HL-60 (cell line): Measurements from ENCODE around the gene PPP1R3E.
A peak's percentile ranks its signal among the peaks of the same experiment; 100 is the strongest.

Experiments
- DNase-seq, 2 experiments: peaks; one replicate each; pipeline ENCODE4 v3.0.0-alpha.2; 2010 to 2020; ENCODE audit warnings: low read depth in 1 of 2, low spot score in 1 of 2
- H3K27ac ChIP-seq: fragments of 250-450 bp; sonication (Bioruptor Pico); replicated peaks from 2 replicates; pipeline ENCODE4 v1.5.1; 2020; ENCODE audit warnings: mild to moderate bottlenecking, moderate library complexity
- H3K27me3 ChIP-seq: fragments of 250-450 bp; sonication (Bioruptor Pico); 2 replicates; pipeline ENCODE4 v1.5.1; 2021; ENCODE audit warnings: mild to moderate bottlenecking, moderate library complexity; ENCODE audit not compliant: insufficient read depth, poor library complexity, severe bottlenecking
- H3K4me3 ChIP-seq: replicated peaks from 2 replicates; pipeline ENCODE4 v1.5.1; 2011; ENCODE audit warnings: mild to moderate bottlenecking, control low read depth, low read length; ENCODE audit not compliant: insufficient read depth
- GABPA ChIP-seq: IDR thresholded peaks from 2 replicates; pipeline ENCODE4 v1.6.1; 2012; ENCODE audit warnings: low read depth
- POLR2AphosphoS5 ChIP-seq: IDR thresholded peaks from 2 replicates; pipeline ENCODE4 v1.6.1; 2012; ENCODE audit warnings: low read depth
- SPI1 ChIP-seq: IDR thresholded peaks from 2 replicates; pipeline ENCODE4 v1.6.1; 2012; ENCODE audit warnings: low read depth, mild to moderate bottlenecking, borderline replicate concordance
- TF ChIP-seq, protein P1 (sequence below): IDR thresholded peaks from 2 replicates; pipeline ENCODE4 v1.6.1; 2012; ENCODE audit warnings: low read depth; ENCODE audit not compliant: insufficient replicate concordance
- TF ChIP-seq, protein P2 (sequence below): IDR thresholded peaks from one replicate; pipeline ENCODE4 v1.5.1; 2011; ENCODE audit warnings: low read length, control low read depth, inconsistent platforms; ENCODE audit not compliant: insufficient read depth

The PPP1R3E gene

DNA sequence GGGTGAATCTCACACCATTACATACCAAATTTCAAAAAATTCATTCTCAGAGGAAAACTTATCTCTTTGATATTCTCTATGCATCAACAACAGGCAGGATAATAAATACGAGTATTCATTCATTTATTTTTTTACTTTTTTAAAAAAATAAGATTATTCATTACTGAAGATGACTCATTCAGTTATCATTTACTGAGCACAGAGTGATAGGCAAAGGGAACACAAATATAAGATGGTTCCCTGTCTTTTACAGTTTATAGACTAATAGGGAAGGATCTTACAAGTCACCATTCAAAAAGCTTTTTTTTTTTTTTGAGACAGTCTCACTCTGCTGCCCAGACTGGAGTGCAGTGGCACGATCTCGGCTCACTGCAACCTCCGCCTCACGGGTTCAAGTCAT is 13.6 kb upstream of the PPP1R3E start:
- H3K27me3 ChIP-seq = no peaks in the 10 kb centered on the region
- no peak for DNase-seq
- TF ChIP-seq POLR2AphosphoS5 (no peak), GABPA (no peak), SPI1 (no peak)
- TF ChIP-seq, protein P1, sequence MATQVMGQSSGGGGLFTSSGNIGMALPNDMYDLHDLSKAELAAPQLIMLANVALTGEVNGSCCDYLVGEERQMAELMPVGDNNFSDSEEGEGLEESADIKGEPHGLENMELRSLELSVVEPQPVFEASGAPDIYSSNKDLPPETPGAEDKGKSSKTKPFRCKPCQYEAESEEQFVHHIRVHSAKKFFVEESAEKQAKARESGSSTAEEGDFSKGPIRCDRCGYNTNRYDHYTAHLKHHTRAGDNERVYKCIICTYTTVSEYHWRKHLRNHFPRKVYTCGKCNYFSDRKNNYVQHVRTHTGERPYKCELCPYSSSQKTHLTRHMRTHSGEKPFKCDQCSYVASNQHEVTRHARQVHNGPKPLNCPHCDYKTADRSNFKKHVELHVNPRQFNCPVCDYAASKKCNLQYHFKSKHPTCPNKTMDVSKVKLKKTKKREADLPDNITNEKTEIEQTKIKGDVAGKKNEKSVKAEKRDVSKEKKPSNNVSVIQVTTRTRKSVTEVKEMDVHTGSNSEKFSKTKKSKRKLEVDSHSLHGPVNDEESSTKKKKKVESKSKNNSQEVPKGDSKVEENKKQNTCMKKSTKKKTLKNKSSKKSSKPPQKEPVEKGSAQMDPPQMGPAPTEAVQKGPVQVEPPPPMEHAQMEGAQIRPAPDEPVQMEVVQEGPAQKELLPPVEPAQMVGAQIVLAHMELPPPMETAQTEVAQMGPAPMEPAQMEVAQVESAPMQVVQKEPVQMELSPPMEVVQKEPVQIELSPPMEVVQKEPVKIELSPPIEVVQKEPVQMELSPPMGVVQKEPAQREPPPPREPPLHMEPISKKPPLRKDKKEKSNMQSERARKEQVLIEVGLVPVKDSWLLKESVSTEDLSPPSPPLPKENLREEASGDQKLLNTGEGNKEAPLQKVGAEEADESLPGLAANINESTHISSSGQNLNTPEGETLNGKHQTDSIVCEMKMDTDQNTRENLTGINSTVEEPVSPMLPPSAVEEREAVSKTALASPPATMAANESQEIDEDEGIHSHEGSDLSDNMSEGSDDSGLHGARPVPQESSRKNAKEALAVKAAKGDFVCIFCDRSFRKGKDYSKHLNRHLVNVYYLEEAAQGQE = no peak
- TF ChIP-seq, protein P2, sequence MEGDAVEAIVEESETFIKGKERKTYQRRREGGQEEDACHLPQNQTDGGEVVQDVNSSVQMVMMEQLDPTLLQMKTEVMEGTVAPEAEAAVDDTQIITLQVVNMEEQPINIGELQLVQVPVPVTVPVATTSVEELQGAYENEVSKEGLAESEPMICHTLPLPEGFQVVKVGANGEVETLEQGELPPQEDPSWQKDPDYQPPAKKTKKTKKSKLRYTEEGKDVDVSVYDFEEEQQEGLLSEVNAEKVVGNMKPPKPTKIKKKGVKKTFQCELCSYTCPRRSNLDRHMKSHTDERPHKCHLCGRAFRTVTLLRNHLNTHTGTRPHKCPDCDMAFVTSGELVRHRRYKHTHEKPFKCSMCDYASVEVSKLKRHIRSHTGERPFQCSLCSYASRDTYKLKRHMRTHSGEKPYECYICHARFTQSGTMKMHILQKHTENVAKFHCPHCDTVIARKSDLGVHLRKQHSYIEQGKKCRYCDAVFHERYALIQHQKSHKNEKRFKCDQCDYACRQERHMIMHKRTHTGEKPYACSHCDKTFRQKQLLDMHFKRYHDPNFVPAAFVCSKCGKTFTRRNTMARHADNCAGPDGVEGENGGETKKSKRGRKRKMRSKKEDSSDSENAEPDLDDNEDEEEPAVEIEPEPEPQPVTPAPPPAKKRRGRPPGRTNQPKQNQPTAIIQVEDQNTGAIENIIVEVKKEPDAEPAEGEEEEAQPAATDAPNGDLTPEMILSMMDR = no peak
- no peak overlapping the region for H3K4me3 ChIP-seq
- H3K27ac ChIP-seq = no peak overlapping the region

DNA sequence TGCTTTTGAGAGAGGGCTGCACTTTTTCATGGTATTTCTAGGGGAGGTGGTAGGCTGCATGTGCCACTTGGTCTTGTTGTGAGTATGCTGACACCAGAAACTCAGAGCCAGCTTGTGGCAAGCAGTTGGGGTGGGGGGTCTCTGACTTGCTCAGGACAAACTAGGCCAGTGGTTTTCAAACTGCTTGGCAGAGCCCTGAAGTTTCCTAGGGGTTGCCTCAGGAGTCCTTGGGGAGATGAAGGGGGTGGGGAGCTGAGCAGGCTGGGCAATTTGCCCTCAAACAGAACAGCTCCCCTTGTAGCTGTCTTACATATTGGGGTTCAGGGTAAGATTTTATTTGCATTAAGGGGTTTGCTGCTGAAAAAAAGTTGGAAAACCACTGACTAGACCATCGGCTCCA is 7.9 kb upstream of the PPP1R3E start:
- H3K27me3 ChIP-seq = no peaks in the 10 kb centered on the region
- TF ChIP-seq, protein P2 = no peak
- TF ChIP-seq GABPA = no peak
- TF ChIP-seq SPI1 = no peak
- TF ChIP-seq POLR2AphosphoS5 = no peak
- TF ChIP-seq, protein P1 = no peak
- DNase-seq = no peak
- no peak overlapping the region for H3K27ac ChIP-seq
- H3K4me3 ChIP-seq = no peak overlapping the region

DNA sequence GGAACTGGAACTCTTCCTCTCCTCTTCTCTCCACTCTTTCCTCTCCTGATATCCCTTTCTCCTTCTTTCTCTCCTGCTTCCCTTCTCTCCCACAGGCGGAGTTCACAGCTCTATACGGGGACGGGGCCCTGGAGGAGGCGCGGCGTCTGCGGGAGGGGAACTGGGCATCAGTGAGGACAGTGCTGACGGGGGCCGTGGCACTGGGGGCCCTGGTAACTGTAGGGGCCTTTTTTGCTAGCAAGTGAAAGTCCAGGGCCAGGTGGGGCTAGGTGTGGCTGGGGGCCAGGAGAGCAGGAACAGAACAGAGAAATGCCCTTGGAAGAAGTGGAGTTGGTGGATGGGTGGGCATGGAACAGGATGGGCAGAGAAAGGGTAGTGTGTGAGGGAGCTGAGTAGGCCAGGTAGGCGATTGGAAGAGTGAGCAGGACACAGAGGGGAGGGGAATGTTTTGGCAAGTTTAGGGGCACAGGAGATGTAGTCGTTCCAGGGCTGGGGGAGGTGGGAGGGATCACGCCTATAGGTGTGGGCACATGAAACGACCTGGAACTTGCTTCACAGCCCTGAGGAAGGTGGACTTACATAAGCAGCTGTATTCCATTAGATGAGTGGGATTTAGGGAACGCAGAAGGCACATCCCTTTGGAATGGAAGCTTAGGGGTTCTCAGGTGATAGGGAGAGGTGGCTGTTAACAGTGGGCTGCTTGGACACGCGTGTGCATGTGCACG is 6.2 kb upstream of the PPP1R3E start:
- no peak for DNase-seq
- H3K4me3 ChIP-seq = no peak overlapping the region
- H3K27me3 ChIP-seq = no peaks in the 10 kb centered on the region
- no peak for TF ChIP-seq GABPA
- H3K27ac ChIP-seq = no peak overlapping the region

DNA sequence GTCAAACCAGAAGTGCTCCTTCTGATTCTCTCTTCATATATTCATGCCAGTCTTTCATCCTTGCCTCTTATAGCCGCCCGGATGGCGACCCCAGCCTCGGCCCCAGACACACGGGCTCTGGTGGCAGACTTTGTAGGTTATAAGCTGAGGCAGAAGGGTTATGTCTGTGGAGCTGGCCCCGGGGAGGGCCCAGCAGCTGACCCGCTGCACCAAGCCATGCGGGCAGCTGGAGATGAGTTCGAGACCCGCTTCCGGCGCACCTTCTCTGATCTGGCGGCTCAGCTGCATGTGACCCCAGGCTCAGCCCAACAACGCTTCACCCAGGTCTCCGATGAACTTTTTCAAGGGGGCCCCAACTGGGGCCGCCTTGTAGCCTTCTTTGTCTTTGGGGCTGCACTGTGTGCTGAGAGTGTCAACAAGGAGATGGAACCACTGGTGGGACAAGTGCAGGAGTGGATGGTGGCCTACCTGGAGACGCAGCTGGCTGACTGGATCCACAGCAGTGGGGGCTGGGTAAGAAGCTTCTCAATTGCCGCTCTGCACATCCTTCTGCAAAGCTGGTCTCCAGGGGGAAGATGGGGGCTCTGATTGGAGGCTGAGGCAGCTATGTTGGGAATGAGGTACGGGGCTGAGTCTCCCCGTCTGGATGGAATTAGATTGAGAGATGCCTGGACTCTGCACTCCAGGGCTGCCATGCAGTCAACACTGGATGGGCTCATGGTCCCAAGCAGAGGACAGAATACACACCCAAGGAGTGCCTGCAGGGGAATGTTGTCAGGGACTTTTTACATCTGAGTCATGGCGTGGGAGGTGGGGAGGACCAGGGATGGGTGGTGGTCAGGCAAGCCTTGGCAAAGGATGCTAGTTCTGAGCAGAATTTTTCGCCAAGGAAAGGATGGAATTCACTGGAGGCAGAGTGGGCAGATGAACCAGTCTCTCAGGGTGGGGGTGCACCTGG is 5.3 kb upstream of the PPP1R3E start:
- H3K27ac ChIP-seq = no peak overlapping the region
- peak overlapping the region; percentile 66 for H3K4me3 ChIP-seq
- no peak for DNase-seq
- TF ChIP-seq SPI1 = no peak
- no peak for TF ChIP-seq POLR2AphosphoS5
- no peak for TF ChIP-seq GABPA
- TF ChIP-seq, protein P1 = no peak
- TF ChIP-seq, protein P2 = no peak
- no peaks in the 10 kb centered on the region for H3K27me3 ChIP-seq
